ENCODE data around the gene HECTD1.

DNA sequence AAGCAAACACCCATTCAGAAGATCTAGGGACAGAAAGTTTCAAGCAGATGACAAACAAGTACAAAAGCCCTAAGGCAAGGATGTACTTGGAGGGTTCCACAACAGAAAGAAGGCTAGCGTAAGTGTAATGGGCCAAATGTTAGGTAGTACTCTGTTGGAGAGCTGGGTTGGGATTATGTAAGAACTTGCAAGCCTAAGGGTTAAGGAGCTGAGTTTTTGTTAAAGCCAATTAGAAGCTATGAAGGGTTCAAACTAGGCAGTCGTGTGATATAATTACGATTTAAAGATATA is 41.4 kb downstream of the HECTD1 start:
- TF ChIP-seq POLR2AphosphoS5 (IDR thresholded peaks at IDR 0.05; ENCODE audit: borderline replicate concordance, low read depth, low read length) (no peak), EZH2 (IDR thresholded peaks at IDR 0.05) (no peak)

All from SK-N-MC (cell line).